GM12892 (cell line): ENCODE measurements around the gene CDK5R2.

Source experiments
- DNase-seq: peaks from one replicate; pipeline ENCODE4 v3.0.0; 2011; ENCODE audit not compliant: insufficient read length
- FAIRE-seq: peaks from 2 replicates; lab custom pipeline; 2011; peaks lifted over from hg19 to GRCh38; lab: Jason Lieb, UNC
- POLR2A ChIP-seq: IDR thresholded peaks from 2 replicates; pipeline ENCODE4 v1.6.1; 2011; ENCODE audit warnings: low read depth, low read length, control low read depth
- POLR2AphosphoS5 ChIP-seq: IDR thresholded peaks from 2 replicates; pipeline ENCODE4 v1.6.1; 2011; ENCODE audit warnings: low read depth, low read length, control low read depth
- TAF1 ChIP-seq: IDR thresholded peaks from 2 replicates; pipeline ENCODE4 v1.6.1; 2011; ENCODE audit warnings: low read depth, mild to moderate bottlenecking, control low read depth, low read length, borderline replicate concordance

CDK5R2 gene

GRCh38 chr2:218985021-218985324, 25.5 kb downstream of the CDK5R2 start, which contains the start of gene FEV:
TSS of gene FEV (minus strand) at chr2:218985184. CDS start at chr2:218985075, 109 bp downstream.
- no peak for DNase-seq
- no peak for FAIRE-seq
- TF ChIP-seq POLR2AphosphoS5 = no peak
- TF ChIP-seq TAF1 = no peak
- TF ChIP-seq POLR2A = no peak

- no peak for FAIRE-seq
These were observed 26.0 kb downstream of the CDK5R2 start for GRCh38 chr2:218985325-218986091.

GRCh38 chr2:218986148-218986761, 26.8 kb downstream of the CDK5R2 start:
- DNase-seq (no peak), FAIRE-seq (no peak)
- no peak for TF ChIP-seq POLR2AphosphoS5
- TF ChIP-seq POLR2A = no peak
- no peak for TF ChIP-seq TAF1

More at GRCh38 chr2:218985325-218986091, 26.0 kb downstream of the CDK5R2 start:
- TF ChIP-seq TAF1 (no peak), POLR2AphosphoS5 (no peak), POLR2A (no peak)
- DNase-seq = no peak

GRCh38 chr2:218988164-218988563, 28.7 kb downstream of the CDK5R2 start:
- TF ChIP-seq TAF1 = no peak
- TF ChIP-seq POLR2AphosphoS5 = no peak
- TF ChIP-seq POLR2A = no peak
- FAIRE-seq (no peak), DNase-seq (no peak)

- FAIRE-seq = no peak
These were observed 29.2 kb downstream of the CDK5R2 start for GRCh38 chr2:218988650-218989049.

GRCh38 chr2:218990052-218990451, 30.6 kb downstream of the CDK5R2 start:
- TF ChIP-seq POLR2AphosphoS5 = no peak
- no peak for TF ChIP-seq POLR2A
- TF ChIP-seq TAF1 = no peak
- DNase-seq (no peak), FAIRE-seq (no peak)

More at GRCh38 chr2:218988650-218989049, 29.2 kb downstream of the CDK5R2 start:
- DNase-seq = no peak
- TF ChIP-seq POLR2A = no peak
- no peak for TF ChIP-seq TAF1
- TF ChIP-seq POLR2AphosphoS5 = no peak

- no peak for DNase-seq
- FAIRE-seq = no peak
- TF ChIP-seq TAF1 (no peak), POLR2A (no peak), POLR2AphosphoS5 (no peak)
These were observed 31.1 kb downstream of the CDK5R2 start for GRCh38 chr2:218990612-218991011.

GRCh38 chr2:218991674-218992168, 32.3 kb downstream of the CDK5R2 start:
- DNase-seq (no peak), FAIRE-seq (no peak)
- TF ChIP-seq POLR2A (no peak), TAF1 (no peak), POLR2AphosphoS5 (no peak)

GRCh38 chr2:218992196-218992595, 32.7 kb downstream of the CDK5R2 start:
- DNase-seq = no peak
- FAIRE-seq = no peak
- TF ChIP-seq POLR2AphosphoS5 = no peak

- no peak for DNase-seq
- FAIRE-seq = no peak
- TF ChIP-seq TAF1 (no peak), POLR2A (no peak), POLR2AphosphoS5 (no peak)
These were observed 33.4 kb downstream of the CDK5R2 start for GRCh38 chr2:218992703-218993344.

GRCh38 chr2:218993345-218994315, 34.2 kb downstream of the CDK5R2 start, which contains the start of gene CRYBA2:
TSS of gene CRYBA2 (minus strand) at chr2:218993422. CDS start at chr2:218993176, 246 bp downstream.
- DNase-seq (no peak), FAIRE-seq (no peak)
- TF ChIP-seq POLR2A (no peak), POLR2AphosphoS5 (no peak), TAF1 (no peak)
